AG09309 (cell line): ENCODE data around the gene CHRM5.

Experiments
- DNase-seq: peaks from one replicate; pipeline ENCODE4 v3.0.0-alpha.2; 2010; ENCODE audit warnings: low read depth
- H3K4me3 ChIP-seq: 2 replicates; pipeline ENCODE4 v1.5.1; 2011; ENCODE audit warnings: mild to moderate bottlenecking, low read depth, low read length, moderate library complexity; ENCODE audit not compliant: control insufficient read depth
- TF ChIP-seq, protein P1 (sequence below): IDR thresholded peaks from 2 replicates; pipeline ENCODE4 v1.5.1; 2011; ENCODE audit warnings: mild to moderate bottlenecking, low read depth, low read length, inconsistent platforms; ENCODE audit not compliant: insufficient read depth, control insufficient read depth; ENCODE audit errors: missing control alignments

The CHRM5 gene

DNA sequence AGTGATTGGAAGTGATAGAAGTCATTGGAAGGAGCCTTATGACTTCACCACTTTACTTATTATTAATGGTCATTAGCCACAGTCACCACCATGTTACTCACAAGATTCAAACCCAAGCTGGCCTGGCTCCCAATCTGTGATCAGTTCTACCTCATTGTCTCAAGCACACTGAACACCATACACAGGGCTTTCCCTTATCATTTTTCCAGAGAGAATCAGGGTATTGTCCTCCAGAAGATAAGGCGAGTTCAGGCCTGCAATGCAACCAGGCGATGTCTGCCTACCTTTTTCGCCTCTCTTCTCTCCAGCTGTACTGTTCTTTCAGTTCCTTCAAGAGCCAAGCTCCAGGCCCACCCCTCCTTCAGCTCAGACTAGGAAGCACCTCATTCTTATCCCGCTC is 108.5 kb downstream of the CHRM5 start:
- DNase-seq: no peak
- H3K4me3 ChIP-seq: no peak overlapping the region
- TF ChIP-seq, protein P1, sequence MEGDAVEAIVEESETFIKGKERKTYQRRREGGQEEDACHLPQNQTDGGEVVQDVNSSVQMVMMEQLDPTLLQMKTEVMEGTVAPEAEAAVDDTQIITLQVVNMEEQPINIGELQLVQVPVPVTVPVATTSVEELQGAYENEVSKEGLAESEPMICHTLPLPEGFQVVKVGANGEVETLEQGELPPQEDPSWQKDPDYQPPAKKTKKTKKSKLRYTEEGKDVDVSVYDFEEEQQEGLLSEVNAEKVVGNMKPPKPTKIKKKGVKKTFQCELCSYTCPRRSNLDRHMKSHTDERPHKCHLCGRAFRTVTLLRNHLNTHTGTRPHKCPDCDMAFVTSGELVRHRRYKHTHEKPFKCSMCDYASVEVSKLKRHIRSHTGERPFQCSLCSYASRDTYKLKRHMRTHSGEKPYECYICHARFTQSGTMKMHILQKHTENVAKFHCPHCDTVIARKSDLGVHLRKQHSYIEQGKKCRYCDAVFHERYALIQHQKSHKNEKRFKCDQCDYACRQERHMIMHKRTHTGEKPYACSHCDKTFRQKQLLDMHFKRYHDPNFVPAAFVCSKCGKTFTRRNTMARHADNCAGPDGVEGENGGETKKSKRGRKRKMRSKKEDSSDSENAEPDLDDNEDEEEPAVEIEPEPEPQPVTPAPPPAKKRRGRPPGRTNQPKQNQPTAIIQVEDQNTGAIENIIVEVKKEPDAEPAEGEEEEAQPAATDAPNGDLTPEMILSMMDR: no peak

DNA sequence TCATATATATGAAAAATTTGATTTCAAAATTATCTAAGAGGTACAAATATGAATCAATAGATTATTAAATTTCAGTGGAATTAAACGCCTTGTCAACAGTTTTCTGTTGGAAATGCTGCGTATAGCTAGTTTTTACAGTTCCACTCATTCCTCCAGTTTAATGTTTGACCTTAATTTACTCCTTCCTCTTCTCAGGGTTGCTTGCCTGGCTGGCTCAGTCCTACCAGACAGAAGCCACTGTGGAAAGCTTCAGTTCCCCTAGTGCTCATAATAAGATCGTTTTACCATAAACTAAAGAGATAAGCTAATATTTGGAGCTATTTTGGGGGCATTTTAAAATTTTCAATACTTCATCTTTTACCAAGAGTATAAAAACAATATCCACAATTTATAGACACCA is 110.6 kb downstream of the CHRM5 start:
- no peak overlapping the region for H3K4me3 ChIP-seq
- DNase-seq: no peak
- TF ChIP-seq, protein P1: no peak

DNA sequence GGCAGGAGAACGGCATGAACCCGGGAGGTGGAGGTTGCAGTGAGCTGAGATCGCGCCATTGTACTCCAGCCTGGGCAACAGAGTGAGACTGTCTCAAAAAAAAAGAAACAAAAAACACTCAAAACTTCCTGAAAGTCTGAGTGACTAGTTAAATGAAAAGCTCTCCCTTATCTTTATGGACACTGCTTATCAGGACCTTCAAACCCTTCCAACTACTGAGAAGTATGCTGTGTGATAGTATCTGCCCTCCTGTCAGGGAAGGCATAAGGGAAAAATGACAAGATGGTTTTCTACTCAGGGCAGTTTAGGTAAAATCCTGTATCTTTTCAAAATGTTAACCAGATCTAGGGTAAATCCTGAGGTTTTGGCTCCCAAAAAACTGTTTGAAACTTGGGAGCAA is 111.6 kb downstream of the CHRM5 start:
- DNase-seq: no peak
- TF ChIP-seq, protein P1: no peak
- no peak overlapping the region for H3K4me3 ChIP-seq

DNA sequence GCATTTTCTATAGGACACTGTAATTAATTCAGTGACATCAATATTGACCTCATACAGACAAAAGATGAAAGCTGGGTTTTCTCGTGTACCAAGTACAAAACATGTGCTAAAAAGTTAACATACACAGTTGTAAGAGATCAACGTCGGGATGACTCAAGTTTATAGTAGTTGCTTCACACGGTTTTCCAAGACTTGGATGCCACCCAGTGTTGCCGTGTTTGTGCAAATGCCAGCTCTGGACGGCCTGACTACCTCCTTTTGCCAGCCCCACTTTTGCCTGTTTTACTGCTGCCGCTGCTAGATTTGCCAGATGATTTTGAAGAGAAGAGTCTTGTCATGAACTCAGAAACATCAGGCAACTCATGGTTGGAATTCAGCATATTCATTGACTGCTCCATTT is 115.8 kb downstream of the CHRM5 start:
- TF ChIP-seq, protein P1: no peak
- H3K4me3 ChIP-seq: no peak overlapping the region
- DNase-seq: peak; percentile 68

DNA sequence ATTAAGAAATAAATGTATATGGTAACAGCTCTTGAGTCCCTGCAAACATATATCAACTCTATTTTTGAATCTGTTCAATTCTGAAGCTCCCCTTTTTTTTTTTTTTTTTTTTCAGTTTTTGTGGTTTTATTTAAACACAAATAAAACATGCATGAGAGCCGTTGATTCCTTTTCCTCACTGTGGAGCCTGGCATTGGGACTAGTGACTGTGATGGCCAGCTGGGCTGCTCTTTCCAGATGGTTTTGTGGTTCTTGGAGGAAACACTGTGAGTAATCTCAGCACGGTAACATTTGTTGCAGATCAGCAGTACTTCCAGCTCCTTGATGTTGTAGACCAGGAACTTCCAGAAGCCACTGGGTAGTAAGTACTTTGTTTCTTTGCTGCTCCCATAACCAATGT is 117.4 kb downstream of the CHRM5 start:
- peak; percentile 35 for DNase-seq
- TF ChIP-seq, protein P1: no peak

DNA sequence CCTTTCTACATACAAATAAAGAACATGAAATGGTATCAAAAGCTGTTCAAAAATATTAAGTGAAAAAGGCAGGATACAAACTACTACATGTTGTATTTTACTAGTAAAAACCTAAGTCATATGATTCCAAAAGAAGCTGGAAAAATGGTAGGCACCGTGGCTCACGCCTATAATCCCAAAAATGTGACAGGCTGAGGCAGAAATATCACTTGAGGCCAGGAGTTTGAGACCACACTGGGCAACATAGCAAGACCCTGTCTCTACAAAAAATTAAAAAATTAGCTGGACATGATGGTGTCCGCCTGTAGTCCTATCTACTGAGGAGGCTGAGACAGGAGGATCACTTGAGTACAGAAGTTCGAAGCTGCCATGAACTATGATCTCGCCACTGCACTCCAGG is 131.6 kb downstream of the CHRM5 start:
- TF ChIP-seq, protein P1: no peak
- H3K4me3 ChIP-seq: no peak overlapping the region
- no peak for DNase-seq

More for the DNA sequence above, 117.4 kb downstream of the CHRM5 start:
- no peak overlapping the region for H3K4me3 ChIP-seq

DNA sequence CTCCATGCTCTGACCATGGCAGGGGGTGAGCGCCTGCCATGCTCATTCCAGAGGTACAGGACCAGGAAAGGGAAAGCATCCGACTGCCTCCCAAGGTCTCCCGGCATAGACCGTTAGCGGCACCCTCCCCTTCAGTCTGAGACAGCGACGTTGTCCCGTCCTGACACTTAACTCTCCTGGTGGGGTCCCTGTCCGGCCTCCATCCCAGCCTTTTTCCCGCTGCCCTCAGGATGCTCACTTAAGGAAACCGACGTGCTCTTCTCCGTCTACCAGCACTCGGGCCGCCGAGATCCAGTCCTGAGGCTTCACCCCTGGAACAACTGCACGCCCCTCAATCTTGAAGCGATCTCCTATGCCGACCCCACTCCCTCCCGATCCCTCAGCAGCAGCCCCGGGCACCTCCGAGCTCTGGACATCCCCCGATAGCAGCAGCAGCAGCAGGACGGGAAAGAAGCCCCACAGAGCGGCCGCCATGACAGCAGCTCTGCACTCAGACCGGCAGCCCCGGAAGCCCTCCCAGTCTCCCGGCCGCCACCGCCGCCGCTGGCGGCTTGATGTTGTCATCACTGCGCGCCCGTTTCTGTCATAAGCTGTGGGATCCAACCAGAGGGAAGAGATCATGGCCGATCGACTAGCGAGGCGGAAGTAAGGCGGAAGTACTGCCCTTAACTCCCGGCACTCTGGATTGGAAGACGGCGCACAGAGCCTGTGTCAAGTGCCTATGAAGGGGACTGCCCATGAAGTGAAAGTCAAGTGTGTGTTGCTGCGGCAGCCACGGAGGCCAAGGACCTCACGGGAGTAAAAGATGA is 133.3 kb downstream of the CHRM5 start, which contains the start of the genes EMC7 and PGBD4:
Gene EMC7, minus strand, starts transcription at position 497 of the 809 bp plus-strand sequence. Its CDS starts 23 bp downstream, at position 474.
Gene PGBD4, plus strand, starts transcription at position 718 of the 809 bp plus-strand sequence. CDS start 449 bp downstream, outside the sequence.
- DNase-seq: peak; percentile 99
- TF ChIP-seq, protein P1: no peak
- peak within 1 kb of the TSS; percentile 90 for H3K4me3 ChIP-seq
